ENCODE data around the gene AAR2. TPM values are rescaled to one million over a fixed set of nuclear protein-coding genes. Genes with fewer than 3 reads are reported as not detected.

The AAR2 gene
- total RNA-seq, 1 donor from 2014 or later = 19.0 TPM

DNA sequence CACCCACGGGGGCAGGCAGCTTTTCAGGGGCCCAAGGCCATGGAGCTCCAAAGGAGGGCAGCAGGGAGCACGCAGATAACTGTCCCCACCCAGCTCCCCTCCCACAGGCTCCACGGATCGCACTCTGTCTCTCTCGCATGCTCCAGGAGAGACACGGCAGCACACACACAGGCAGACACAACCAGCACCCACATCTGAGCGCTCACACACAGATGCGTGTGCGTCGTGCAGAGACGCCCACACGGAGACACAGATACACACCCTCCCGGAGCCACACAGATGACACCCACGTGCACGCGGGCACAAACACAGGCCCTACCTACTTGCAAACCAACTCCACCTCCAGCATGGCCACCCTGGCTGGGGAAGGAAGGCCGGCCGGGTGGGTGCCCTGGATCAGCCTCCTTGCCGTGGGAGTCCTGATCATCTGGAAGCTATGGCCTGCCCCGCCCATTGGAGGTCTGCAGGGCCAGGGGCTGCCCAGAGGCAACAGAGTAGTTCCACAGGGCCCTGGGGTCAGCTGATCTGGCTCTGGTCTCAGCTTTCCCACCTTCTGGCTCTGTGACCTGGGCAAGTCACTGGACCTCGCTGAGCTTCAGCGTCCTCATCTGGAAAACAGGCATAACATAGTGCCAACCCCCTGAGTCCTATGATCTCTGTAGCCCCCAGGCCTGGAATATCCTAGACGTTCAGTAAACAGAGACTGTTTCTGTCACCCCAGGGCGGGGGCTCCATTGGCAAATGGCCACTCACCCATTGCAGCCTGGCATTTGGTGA lies 31.5 kb downstream of the AAR2 start:
- DNase-seq = no peak
- Mint-ChIP-seq H3K4me3 (ENCODE audit: unreplicated experiment) (no peak overlapping the region), H3K27me3 (ENCODE audit: unreplicated experiment) (peaks cover 6% of the 10 kb centered on the region), H3K9me3 (ENCODE audit: unreplicated experiment) (no peaks in the 10 kb centered on the region), H3K4me1 (ENCODE audit: low read depth, unreplicated experiment) (peaks cover 2% of the 10 kb centered on the region), H3K27ac (ENCODE audit: unreplicated experiment) (peak overlapping the region; percentile 28), H3K36me3 (ENCODE audit: unreplicated experiment) (no peaks in the 10 kb centered on the region)
- TF ChIP-seq, protein P1, sequence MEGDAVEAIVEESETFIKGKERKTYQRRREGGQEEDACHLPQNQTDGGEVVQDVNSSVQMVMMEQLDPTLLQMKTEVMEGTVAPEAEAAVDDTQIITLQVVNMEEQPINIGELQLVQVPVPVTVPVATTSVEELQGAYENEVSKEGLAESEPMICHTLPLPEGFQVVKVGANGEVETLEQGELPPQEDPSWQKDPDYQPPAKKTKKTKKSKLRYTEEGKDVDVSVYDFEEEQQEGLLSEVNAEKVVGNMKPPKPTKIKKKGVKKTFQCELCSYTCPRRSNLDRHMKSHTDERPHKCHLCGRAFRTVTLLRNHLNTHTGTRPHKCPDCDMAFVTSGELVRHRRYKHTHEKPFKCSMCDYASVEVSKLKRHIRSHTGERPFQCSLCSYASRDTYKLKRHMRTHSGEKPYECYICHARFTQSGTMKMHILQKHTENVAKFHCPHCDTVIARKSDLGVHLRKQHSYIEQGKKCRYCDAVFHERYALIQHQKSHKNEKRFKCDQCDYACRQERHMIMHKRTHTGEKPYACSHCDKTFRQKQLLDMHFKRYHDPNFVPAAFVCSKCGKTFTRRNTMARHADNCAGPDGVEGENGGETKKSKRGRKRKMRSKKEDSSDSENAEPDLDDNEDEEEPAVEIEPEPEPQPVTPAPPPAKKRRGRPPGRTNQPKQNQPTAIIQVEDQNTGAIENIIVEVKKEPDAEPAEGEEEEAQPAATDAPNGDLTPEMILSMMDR (IDR thresholded peaks at IDR 0.05; ENCODE audit: partially characterized antibody, unreplicated experiment) = no peak

DNA sequence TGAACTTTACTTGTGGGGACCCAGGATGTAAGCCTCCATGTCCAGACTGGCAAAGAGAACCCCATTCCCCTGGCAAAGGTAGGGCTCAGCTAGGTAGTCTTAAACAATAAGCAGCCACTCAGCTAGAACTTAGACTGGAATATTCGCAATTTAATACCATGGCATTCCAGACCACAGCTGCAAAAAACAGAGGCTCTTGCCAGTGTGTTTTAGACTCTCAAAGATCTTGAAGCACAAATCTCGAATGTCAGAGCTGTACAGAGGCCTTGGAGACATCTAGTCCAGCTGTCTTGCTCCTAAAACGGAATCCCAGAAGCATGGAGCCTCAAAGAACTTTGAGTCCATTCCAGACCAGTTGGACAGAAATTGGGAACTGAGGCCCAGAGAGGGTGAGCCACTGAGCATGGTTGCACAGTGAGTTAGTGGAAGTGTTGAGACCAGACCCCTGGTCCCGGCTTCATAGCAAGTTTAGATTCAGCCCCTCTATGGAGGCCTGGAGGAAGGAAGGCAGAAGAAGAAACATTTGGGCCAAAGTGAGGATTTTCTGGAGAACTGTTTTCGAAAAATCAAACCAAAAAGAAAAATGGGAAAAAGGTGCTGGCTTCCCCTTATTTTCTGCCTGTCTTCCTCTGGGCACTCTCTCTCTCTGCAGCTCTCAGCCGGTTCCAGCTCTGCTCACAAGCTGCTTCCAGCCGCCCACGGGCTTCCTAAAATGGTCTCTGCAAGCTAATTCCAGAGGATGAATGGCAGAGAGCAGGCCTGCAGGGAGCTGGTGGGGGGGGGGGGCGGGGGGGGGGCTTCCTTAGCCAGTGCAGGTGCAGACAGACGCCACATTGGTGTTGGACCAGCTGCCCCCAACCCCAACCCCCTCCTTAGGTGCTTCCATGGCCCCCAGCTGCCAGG lies 32.4 kb downstream of the AAR2 start:
- H3K27me3 Mint-ChIP-seq (ENCODE audit: unreplicated experiment) = peaks cover 6% of the 10 kb centered on the region
- H3K9me3 Mint-ChIP-seq (ENCODE audit: unreplicated experiment) = no peaks in the 10 kb centered on the region
- H3K27ac Mint-ChIP-seq (ENCODE audit: unreplicated experiment) = no peak overlapping the region
- H3K36me3 Mint-ChIP-seq (ENCODE audit: unreplicated experiment) = no peaks in the 10 kb centered on the region
- TF ChIP-seq, protein P1 (IDR thresholded peaks at IDR 0.05; ENCODE audit: partially characterized antibody, unreplicated experiment) = no peak
- no peak overlapping the region for H3K4me3 Mint-ChIP-seq (ENCODE audit: unreplicated experiment)
- H3K4me1 Mint-ChIP-seq (ENCODE audit: low read depth, unreplicated experiment) = peaks cover 2% of the 10 kb centered on the region
- no peak for DNase-seq

DNA sequence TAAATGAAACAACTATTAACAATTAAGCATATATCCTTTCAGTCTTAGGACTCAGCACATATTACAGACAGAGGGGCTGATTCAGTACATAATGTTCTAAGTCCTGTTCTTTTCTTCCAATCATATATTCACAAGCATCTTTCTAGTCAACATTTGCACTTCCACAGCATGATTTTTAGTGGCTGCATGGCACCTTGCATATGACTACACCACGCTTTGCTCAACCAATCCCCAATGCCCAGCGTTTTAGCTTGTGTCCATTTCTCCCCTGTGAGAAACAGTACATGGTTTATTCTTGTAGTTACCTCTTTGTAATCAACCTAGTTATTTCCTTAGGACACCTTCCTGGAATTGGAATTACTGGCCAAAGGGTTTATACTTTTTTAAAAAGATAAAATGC lies 33.2 kb downstream of the AAR2 start:
- Mint-ChIP-seq H3K27me3 (ENCODE audit: unreplicated experiment) (peaks cover 2% of the 10 kb centered on the region), H3K9me3 (ENCODE audit: unreplicated experiment) (no peaks in the 10 kb centered on the region), H3K36me3 (ENCODE audit: unreplicated experiment) (no peaks in the 10 kb centered on the region), H3K27ac (ENCODE audit: unreplicated experiment) (no peak overlapping the region), H3K4me1 (ENCODE audit: low read depth, unreplicated experiment) (peaks cover 7% of the 10 kb centered on the region), H3K4me3 (ENCODE audit: unreplicated experiment) (no peak overlapping the region)
- no peak for DNase-seq
- TF ChIP-seq, protein P1 (IDR thresholded peaks at IDR 0.05; ENCODE audit: partially characterized antibody, unreplicated experiment) = no peak

DNA sequence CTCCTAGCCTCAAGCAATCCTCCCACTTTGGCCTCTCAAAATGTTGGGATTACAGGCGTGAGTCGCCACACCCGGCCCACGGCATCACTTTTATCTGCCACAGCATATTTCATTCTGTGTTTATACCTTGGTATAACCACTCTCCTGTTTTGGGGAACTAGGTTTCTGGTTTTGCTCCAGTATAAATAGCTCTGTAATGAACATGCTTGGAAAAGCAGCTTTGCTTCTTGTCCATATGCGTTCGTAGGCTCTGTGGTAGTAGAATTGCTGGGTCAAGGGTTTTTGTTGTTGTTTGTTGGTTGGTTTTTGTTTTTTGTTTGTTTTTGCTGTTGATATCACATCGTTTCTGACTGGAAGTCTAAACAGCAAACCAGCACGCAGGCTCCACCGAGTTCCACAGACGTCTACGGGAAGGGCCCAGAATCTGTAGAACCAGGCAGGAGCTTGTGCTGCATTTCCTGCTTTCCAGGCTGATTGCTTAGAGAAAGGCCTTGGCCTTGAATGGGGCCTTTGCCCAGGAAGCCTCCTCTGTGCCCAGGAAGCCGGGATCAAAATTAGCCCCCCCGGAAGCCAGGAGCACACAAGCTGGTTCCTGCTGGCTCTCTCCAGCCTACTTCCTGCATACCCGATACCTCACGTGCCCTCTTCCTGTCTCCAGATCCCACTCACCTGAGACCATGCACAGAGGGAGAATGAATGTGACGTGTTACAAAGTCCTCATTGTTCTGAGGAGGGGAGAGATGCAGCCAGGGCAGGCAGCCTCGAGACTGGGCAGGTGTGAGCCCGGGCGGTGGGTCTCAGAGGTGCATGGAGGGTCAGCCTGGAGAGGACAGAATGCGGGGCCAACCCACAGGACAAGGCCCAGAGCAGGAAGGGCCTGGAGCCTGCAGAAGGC lies 34.7 kb downstream of the AAR2 start:
- peaks cover 18% of the 10 kb centered on the region for H3K4me1 Mint-ChIP-seq (ENCODE audit: low read depth, unreplicated experiment)
- TF ChIP-seq, protein P1 (IDR thresholded peaks at IDR 0.05; ENCODE audit: partially characterized antibody, unreplicated experiment) = no peak
- no peak overlapping the region for H3K4me3 Mint-ChIP-seq (ENCODE audit: unreplicated experiment)

More for the DNA sequence above, 34.7 kb downstream of the AAR2 start:
- DNase-seq = no peak
- Mint-ChIP-seq H3K36me3 (ENCODE audit: unreplicated experiment) (no peaks in the 10 kb centered on the region), H3K9me3 (ENCODE audit: unreplicated experiment) (no peaks in the 10 kb centered on the region), H3K27ac (ENCODE audit: unreplicated experiment) (peak overlapping the region; percentile 12), H3K27me3 (ENCODE audit: unreplicated experiment) (peaks cover 4% of the 10 kb centered on the region)
